Mammary epithelial cell (primary cell): ENCODE measurements around the gene AK8.

Experiments
- CTCF ChIP-seq, 2 donors: IDR thresholded peaks in 1 of 2; conservative IDR thresholded peaks in 1 of 2; 2 replicates each; pipeline ENCODE4 v1.5.1; 2011 to 2012; ENCODE audit warnings: inconsistent platforms in 2 of 2, low read length in 2 of 2, mild to moderate bottlenecking in 2 of 2, control low read depth in 1 of 2, low read depth in 1 of 2; ENCODE audit not compliant: insufficient read depth in 1 of 2; ENCODE audit errors: extremely low read depth in 1 of 2
- EZH2 ChIP-seq: IDR thresholded peaks from 2 replicates; pipeline ENCODE4 v1.6.1; 2012; ENCODE audit warnings: low read length, inconsistent platforms, borderline replicate concordance

- TF ChIP-seq CTCF (conservative IDR thresholded peaks at IDR 0.05 in 1 of 2, IDR thresholded peaks at IDR 0.05 in 1 of 2; ENCODE audit: extremely low read depth in 1 of 2, insufficient read depth in 1 of 2, low read depth in 1 of 2, low read length in 2 of 2) (no peak), EZH2 (no peak)
Observed at GRCh38 chr9:132753593-132753880, 124.5 kb downstream of the AK8 start.
